ENCODE data around the gene COL4A1. TPM values are rescaled to one million over a fixed set of nuclear protein-coding genes. Genes with fewer than 3 reads are reported as not detected.
A peak's percentile ranks its signal among the peaks of the same experiment; 100 is the strongest.

The COL4A1 gene
- polyA plus RNA-seq, 2 of the 4 experiments (the other 2 are of a cell fraction) = 23.8 to 71.3 TPM

DNA sequence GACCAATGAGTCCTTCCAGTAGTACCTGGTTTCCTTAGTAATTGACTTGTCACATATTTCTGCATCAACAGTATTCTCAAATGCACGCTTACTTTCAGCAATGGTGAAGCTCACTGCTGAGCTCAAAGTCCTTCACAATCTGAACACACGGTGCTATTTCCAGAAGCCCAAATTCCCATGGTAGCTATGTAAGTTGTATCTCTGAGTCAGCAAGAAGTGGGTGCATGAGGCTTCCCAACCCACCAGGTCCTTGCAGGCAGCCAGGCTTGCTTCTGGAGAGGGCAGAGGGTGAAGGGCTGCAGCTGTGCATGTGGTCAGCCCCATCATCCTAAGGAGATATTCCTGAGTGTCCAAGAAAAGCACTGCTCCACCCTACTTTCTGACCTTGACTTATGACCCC, 25.8 kb upstream of the COL4A1 start:
- no peak for FAIRE-seq
- ATAC-seq = no peak
- Histone ChIP-seq H3K4me3 (no peak overlapping the region), H3K9me3 (no peaks in the 10 kb centered on the region), H3K4me2 (no peak overlapping the region), H3K27ac (no peak overlapping the region), H3K4me1 (peaks cover 14% of the 10 kb centered on the region; the same call in 1 of the 3 replicates)
- DNase-seq (ENCODE audit: low read depth in 1 of 2, low spot score in 1 of 2) = no peak
- ChIA-PET CTCF (no interaction called here), POLR2A (no interaction called here)
- TF ChIP-seq MAFK (IDR thresholded peaks at IDR 0.05; ENCODE audit: partially characterized antibody) (peak; percentile 1), HOXB13 (CRISPR knock-in tag; IDR thresholded peaks at IDR 0.05; ENCODE audit: low read depth) (no peak)
- WGBS (ENCODE audit: missing lambda C conversion rate) = 100% methylated on average over 2 of the region's 2 CpGs

DNA sequence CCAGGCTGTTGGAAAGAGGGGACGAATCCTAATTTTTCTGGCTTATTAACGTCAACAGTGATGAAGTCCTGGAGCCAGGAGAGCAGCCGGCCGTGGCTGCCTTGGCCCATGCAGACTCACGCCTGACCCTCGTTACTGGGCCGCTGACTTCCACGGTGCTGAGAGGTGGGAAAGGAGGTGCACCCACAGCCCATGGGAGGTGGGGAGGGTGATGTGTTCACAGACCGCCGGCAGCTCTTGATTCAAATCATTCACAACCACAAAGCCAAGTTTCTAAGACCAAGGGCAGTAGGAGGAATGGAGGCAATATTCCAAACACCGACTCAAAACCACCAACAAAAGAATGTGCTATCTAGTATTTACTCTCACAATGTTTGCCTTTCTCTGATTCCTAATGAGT, 24.4 kb upstream of the COL4A1 start:
- no peak for ATAC-seq
- TF ChIP-seq ZNF302 (CRISPR knock-in tag; IDR thresholded peaks at IDR 0.05) (no peak), POLR2AphosphoS2 (conservative IDR thresholded peaks at IDR 0.05; ENCODE audit: low read length) (no peak)
- TF ChIP-seq, protein P1, sequence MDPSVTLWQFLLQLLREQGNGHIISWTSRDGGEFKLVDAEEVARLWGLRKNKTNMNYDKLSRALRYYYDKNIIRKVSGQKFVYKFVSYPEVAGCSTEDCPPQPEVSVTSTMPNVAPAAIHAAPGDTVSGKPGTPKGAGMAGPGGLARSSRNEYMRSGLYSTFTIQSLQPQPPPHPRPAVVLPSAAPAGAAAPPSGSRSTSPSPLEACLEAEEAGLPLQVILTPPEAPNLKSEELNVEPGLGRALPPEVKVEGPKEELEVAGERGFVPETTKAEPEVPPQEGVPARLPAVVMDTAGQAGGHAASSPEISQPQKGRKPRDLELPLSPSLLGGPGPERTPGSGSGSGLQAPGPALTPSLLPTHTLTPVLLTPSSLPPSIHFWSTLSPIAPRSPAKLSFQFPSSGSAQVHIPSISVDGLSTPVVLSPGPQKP (IDR thresholded peaks at IDR 0.05; ENCODE audit: low read depth, low read length) = no peak
- H3K4me1 ChIP-seq = peaks cover 26% of the 10 kb centered on the region
- no peaks in the 10 kb centered on the region for H3K9me3 ChIP-seq
- no peak overlapping the region for H3K4me2 ChIP-seq
- DNase-seq (ENCODE audit: low read depth in 1 of 2, low spot score in 1 of 2) = no peak
- CTCF ChIA-PET = interaction anchor here (1.0 kb wide), 1 partner anchor 8 kb away, joined by 3 read pairs; no protein-coding TSS in a partner anchor
- POLR2A ChIA-PET = no interaction called here
- 89% methylated on average over 11 of the region's 11 CpGs for WGBS (ENCODE audit: missing lambda C conversion rate)
- H3K27ac ChIP-seq = no peak overlapping the region
- FAIRE-seq = no peak
- H3K4me3 ChIP-seq = no peak overlapping the region

DNA sequence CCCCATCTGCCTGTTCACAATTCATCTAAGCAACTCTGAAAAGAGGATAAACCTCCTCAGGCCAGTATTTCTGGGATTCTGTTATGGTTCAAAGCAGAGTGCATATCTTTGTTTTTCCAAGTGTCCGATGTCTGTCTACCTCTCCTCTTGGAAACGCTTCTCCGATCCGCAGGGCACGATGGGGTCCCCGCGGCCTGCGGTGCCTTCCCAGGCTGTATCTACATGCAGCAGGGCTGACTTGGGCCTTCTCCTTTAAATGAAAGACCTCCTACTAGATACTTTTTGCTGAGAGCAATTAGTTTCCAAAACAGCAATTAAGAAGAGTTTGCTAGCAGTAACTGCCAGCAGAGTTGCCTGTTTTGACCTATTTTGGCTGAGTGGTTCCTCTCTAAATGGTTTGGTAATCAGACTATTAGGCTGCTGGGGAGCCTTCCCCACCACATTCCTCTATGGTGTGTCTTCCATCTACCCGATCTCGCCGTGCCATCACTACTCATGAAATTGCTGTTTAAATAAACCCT, 23.6 kb upstream of the COL4A1 start:
- ChIA-PET CTCF (no interaction called here), POLR2A (no interaction called here)
- FAIRE-seq (no peak), ATAC-seq (no peak), DNase-seq (ENCODE audit: low read depth in 1 of 2, low spot score in 1 of 2) (no peak)
- Histone ChIP-seq H3K27ac (peak overlapping the region in 1 of 2 experiments; percentile 47; a peak in 3 of 6 replicates), H3K4me1 (peaks cover 32% of the 10 kb centered on the region), H3K4me3 (no peak overlapping the region), H3K9me3 (no peaks in the 10 kb centered on the region), H3K4me2 (peak overlapping the region; percentile 19; the same call in 2 of the 3 replicates)
- WGBS (ENCODE audit: missing lambda C conversion rate) = 90% methylated on average over 11 of the region's 11 CpGs
- TF ChIP-seq HOXB5 (CRISPR knock-in tag; IDR thresholded peaks at IDR 0.05) (no peak), RARB (CRISPR knock-in tag; IDR thresholded peaks at IDR 0.05) (no peak), RFX5 (IDR thresholded peaks at IDR 0.05) (no peak), TFCP2L1 (CRISPR knock-in tag; IDR thresholded peaks at IDR 0.05) (no peak), RCOR1 (IDR thresholded peaks at IDR 0.05; ENCODE audit: low read depth, low read length) (no peak), ZSCAN20 (CRISPR knock-in tag; IDR thresholded peaks at IDR 0.05) (no peak), CBX2 (IDR thresholded peaks at IDR 0.05; ENCODE audit: borderline replicate concordance, low read depth) (no peak), MYC (IDR thresholded peaks at IDR 0.05; ENCODE audit: borderline replicate concordance, low read length) (no peak), HEYL (CRISPR knock-in tag; IDR thresholded peaks at IDR 0.05) (no peak), KDM1A (IDR thresholded peaks at IDR 0.05; ENCODE audit: low read depth) (no peak), CEBPB (IDR thresholded peaks at IDR 0.05) (no peak), FOSB (CRISPR knock-in tag; IDR thresholded peaks at IDR 0.05) (no peak), CBX8 (IDR thresholded peaks at IDR 0.05) (no peak), GATA3 (IDR thresholded peaks at IDR 0.05; ENCODE audit: borderline replicate concordance) (no peak), KDM5A (IDR thresholded peaks at IDR 0.05) (no peak)
- TF ChIP-seq, protein P2, sequence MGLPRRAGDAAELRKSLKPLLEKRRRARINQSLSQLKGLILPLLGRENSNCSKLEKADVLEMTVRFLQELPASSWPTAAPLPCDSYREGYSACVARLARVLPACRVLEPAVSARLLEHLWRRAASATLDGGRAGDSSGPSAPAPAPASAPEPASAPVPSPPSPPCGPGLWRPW (IDR thresholded peaks at IDR 0.05) = no peak
- TF ChIP-seq, protein P3, sequence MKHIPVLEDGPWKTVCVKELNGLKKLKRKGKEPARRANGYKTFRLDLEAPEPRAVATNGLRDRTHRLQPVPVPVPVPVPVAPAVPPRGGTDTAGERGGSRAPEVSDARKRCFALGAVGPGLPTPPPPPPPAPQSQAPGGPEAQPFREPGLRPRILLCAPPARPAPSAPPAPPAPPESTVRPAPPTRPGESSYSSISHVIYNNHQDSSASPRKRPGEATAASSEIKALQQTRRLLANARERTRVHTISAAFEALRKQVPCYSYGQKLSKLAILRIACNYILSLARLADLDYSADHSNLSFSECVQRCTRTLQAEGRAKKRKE (CRISPR knock-in tag; IDR thresholded peaks at IDR 0.05; ENCODE audit: low read depth) = no peak
- TF ChIP-seq, protein P1 (IDR thresholded peaks at IDR 0.05; ENCODE audit: low read depth, low read length) = no peak

Data from A549 (cell line).